HG02852 (cell line): ENCODE data around the gene DLG3.

Experiments
- ATAC-seq: cut with Tn5 transposase; IDR thresholded peaks from one replicate; pipeline ENCODE4 v1.9.1; 2021; ENCODE audit warnings: mild to moderate bottlenecking, moderate library complexity; ENCODE audit not compliant: unreplicated experiment

Gene DLG3

GRCh38 chrX:70476166-70476933, 31.7 kb downstream of the DLG3 start:
- no peak for ATAC-seq

GRCh38 chrX:70476934-70477733, 32.5 kb downstream of the DLG3 start:
- ATAC-seq = no peak

- ATAC-seq = no peak
Observed at GRCh38 chrX:70477734-70478075, 33.1 kb downstream of the DLG3 start.

DNA sequence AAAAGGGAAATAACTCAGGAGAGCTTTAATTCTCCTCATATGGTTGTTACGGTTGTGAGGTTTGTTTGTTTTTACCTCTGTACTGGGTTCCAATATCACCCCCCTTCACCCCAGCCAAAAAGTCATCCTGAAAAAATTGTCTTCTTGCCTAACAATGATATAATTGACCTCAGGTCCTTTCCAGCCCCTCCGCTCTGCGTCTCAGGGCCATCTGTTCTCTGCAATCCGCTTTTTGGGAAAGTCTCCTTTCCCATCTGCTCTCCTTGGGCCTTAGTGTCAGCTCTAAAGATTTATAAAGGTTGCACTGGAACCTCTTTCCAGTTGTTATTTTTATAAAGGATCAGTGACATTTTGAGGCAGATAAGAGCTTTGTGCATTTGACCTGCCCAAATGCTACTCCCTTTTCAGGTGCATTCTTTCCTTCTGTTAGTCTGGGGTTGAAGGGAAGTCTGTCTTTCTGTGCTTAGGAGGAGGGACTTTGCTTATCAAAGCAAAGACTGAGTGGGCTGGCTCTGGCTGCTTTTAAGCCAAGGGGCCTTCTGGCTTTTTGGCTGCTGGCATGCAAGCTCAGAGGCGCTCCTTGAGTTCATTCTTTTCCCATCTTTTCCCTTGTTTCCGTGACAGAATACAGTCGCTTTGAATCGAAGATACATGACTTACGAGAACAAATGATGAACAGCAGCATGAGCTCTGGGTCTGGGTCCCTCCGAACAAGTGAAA, 34.1 kb downstream of the DLG3 start:
- no peak for ATAC-seq

GRCh38 chrX:70479247-70479921, 34.7 kb downstream of the DLG3 start:
- no peak for ATAC-seq

GRCh38 chrX:70479922-70480659, 35.5 kb downstream of the DLG3 start:
- ATAC-seq = no peak

DNA sequence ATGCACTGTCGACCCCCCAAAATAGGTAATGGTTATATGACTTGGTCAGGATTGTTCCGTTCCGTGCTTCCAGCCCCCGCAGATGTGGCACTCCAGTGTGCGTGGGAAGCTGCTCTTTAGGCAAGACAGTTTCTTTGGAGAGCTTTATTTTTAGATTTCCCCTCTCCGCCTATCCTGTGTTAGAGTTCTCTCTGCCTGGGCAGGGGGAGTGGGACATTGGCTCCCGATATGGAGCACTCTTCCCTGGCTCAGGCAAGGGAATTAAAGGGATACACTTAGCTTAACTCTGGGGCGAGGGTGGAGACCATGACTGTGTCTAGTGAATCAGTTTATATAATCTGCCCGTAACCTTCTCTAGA, 36.0 kb downstream of the DLG3 start:
- ATAC-seq = no peak

DNA sequence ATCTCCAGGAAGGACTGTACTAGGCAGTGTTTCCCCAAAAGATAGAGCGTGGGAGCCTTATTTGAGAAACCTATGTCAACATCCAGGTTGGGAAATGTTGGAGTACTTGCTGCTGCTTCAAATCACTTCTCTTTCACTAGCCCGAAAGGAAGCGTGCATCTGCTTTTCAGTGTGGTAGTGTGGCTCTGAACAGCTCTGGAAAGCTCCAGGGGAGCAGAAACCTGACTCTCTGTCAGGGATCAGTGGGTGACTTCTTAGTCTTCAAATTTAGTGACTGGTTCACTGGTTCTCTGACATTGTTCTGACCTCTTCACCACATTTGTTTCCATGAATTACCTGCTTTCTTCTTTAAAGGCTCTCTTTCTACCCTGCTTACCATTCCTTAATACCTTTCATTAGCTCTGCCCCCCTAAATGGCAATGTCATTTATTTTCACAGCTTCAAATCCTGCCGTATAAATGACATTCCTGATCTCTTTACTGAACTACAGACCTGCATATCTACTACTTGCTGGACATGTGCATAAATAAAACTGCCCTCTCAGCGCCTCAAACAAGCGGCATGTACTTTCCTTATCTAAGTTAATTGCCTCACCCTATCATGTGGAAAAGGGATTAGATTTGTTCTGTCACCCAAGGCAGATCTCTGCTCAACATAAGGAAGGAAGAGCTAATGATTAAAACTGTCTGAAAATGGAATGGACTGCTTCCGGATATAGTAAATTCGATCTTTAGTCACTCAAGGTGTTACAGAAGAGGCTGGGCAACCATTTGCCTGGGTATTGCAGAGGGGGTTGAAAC, 37.0 kb downstream of the DLG3 start:
- no peak for ATAC-seq

DNA sequence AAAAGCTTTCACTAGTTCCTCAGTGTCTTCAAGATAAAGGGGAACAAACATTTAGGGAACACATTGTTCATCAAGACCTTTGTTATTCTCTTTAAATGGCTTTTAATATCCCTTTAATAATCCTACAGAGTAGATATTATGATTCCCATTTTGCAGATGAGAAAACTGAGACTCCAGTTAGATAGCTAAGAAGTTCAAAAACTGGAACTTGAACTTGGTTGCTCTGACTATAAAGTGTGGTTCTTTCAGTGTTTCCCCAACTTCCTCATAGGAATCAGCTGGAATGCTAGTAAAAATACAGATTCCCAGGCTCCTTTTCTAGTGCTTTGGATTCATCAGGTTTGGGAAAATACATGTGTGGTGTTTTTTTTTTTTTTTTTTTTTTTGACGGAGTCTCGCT, 37.7 kb downstream of the DLG3 start:
- ATAC-seq = no peak

DNA sequence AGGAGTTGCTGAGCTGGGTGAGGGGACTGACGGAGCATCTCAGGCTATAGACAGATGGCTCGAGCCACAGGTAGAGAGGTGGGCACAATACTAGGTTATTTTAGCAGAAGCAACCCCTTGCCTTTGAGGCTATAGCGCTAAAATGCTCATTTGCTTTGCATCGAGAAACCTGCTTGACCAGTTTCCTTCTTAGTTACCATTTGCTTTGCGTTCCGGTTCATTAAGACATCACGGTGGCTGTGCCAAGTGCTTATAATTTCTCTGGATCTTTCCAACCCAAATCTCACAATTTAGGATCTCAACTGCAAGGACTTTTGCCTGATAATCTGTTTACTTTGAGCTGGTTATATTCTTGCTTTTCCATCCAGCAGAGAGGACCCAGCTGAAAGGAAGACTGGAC, 40.8 kb downstream of the DLG3 start:
- no peak for ATAC-seq

GRCh38 chrX:70488856-70489255, 44.2 kb downstream of the DLG3 start:
- no peak for ATAC-seq

- no peak for ATAC-seq
Observed at GRCh38 chrX:70494441-70494840, 49.8 kb downstream of the DLG3 start.

- ATAC-seq = no peak
Observed at GRCh38 chrX:70496491-70496890, 51.9 kb downstream of the DLG3 start.

GRCh38 chrX:70497026-70497425, 52.4 kb downstream of the DLG3 start:
- ATAC-seq = no peak

DNA sequence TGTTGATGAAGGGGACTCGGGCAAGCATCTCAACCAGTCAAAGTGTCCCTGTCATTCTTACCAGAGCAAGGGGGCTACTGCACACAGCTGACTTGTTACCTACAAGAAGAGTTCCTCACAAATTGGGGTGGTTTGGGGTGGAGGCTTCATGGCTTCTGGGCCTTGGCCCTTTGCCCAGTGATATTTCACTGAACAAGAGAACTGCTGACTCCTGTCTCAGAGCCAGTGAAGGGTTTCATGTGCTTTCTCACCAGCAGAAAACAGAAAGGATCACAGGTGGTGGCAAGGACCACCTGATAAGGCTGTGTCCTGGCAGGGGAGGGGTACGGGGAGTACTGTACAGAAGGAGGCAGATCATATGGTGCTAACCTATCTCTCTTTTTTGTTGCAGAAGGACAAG, 53.5 kb downstream of the DLG3 start:
- ATAC-seq = no peak

GRCh38 chrX:70500826-70501225, 56.2 kb downstream of the DLG3 start:
- ATAC-seq = no peak

- ATAC-seq = peak; percentile 41
Observed at GRCh38 chrX:70504772-70505450, 60.3 kb downstream of the DLG3 start.

- ATAC-seq = no peak
Observed at GRCh38 chrX:70505451-70505841, 60.8 kb downstream of the DLG3 start.

GRCh38 chrX:70508296-70508911, 63.8 kb downstream of the DLG3 start:
- ATAC-seq = peak; percentile 56
